Endothelial cell of umbilical vein (primary cell): Measurements from ENCODE around the gene RAB5IF. TPM values are rescaled to one million over a fixed set of nuclear protein-coding genes. Genes with fewer than 3 reads are reported as not detected.

Source experiments
- BruUV-seq: library from RNA; stranded (reverse); fragments of 400-500 nt; replicated peaks from 2 replicates; lab custom pipeline; 2021; lab: Mats Ljungman, UMichigan
- CTCF ChIA-PET: fragments of 300-600, 350-600 bp; sonication (Branson Sonifier 250); formaldehyde crosslinking; loops from one replicate; lab custom pipeline; 2021; ENCODE audit warnings: antibody characterized with exemption, inconsistent platforms; lab: Charles Lee
- POLR2A ChIA-PET: fragments of 300-600, 350-600 bp; sonication (Branson Sonifier 250); formaldehyde crosslinking; loops from one replicate; lab custom pipeline; 2021; ENCODE audit warnings: antibody characterized with exemption, inconsistent platforms; lab: Charles Lee
- DNase-seq: peaks from one replicate; pipeline ENCODE4 v3.0.0-alpha.2; 2011; ENCODE audit warnings: low read depth, low spot score
- FAIRE-seq: peaks from 2 replicates; lab custom pipeline; 2011; peaks lifted over from hg19 to GRCh38; lab: Jason Lieb, UNC
- H2AFZ ChIP-seq: 2 replicates; pipeline ENCODE4 v1.6.0; 2012; ENCODE audit warnings: low read depth, low read length, control low read depth, inconsistent platforms
- H3K27ac ChIP-seq: 2 replicates; pipeline ENCODE4 v1.5.1; 2011; ENCODE audit warnings: low read depth, mild to moderate bottlenecking, control low read depth, low read length, moderate library complexity; ENCODE audit not compliant: insufficient read depth
- H3K27me3 ChIP-seq, 2 experiments: 2 replicates each; pipeline versions ENCODE4 v1.6.0 to v1.6.1; 2011; ENCODE audit warnings: low read length in 2 of 2, mixed read lengths in 1 of 2; ENCODE audit not compliant: control insufficient read depth in 2 of 2, insufficient read depth in 2 of 2
- H3K36me3 ChIP-seq, 2 experiments: 2 replicates in 1 of 2; 3 replicates in 1 of 2; pipeline ENCODE4 v1.5.1; 2011; ENCODE audit warnings: low read length in 2 of 2, mild to moderate bottlenecking in 1 of 2, moderate library complexity in 1 of 2; ENCODE audit not compliant: control insufficient read depth in 2 of 2, insufficient read depth in 2 of 2; ENCODE audit errors: extremely low read depth in 1 of 2
- H3K4me1 ChIP-seq: 3 replicates; pipeline ENCODE4 v1.5.1; 2011; ENCODE audit warnings: mild to moderate bottlenecking, low read length; ENCODE audit not compliant: control insufficient read depth, insufficient read depth; ENCODE audit errors: extremely low read depth
- H3K4me2 ChIP-seq: 2 replicates; pipeline ENCODE4 v1.6.1; 2011; ENCODE audit warnings: low read length, control low read depth, mixed read lengths; ENCODE audit not compliant: insufficient read depth
- H3K4me3 ChIP-seq, 3 experiments: fragments of 200-600 bp in 1 of 3; sonication (generic), shearing (Covaris generic) in 1 of 3; replicated peaks in 1 of 3; 2 replicates each; pipeline ENCODE4 v1.5.1; 2011 to 2016; ENCODE audit warnings: control low read depth in 3 of 3, low read length in 3 of 3, mild to moderate bottlenecking in 2 of 3, inconsistent platforms in 1 of 3, low read depth in 1 of 3, moderate library complexity in 1 of 3; ENCODE audit not compliant: insufficient read depth in 1 of 3
- H3K79me2 ChIP-seq: 2 replicates; pipeline ENCODE4 v1.6.0; 2012; ENCODE audit warnings: low read length, inconsistent platforms; ENCODE audit not compliant: control insufficient read depth, insufficient read depth
- H3K9ac ChIP-seq: replicated peaks from 2 replicates; pipeline ENCODE3; 2011; ENCODE audit warnings: low read length, control low read depth; ENCODE audit not compliant: insufficient read depth; ENCODE audit errors: extremely low read depth
- H3K9me1 ChIP-seq: replicated peaks from 3 replicates; pipeline ENCODE4 v1.6.0; 2011; ENCODE audit warnings: mild to moderate bottlenecking, low read length; ENCODE audit not compliant: control insufficient read depth, insufficient read depth; ENCODE audit errors: extremely low read depth
- H3K9me3 ChIP-seq: replicated peaks from 2 replicates; pipeline ENCODE4 v1.5.1; 2012; ENCODE audit warnings: low read length, inconsistent platforms; ENCODE audit not compliant: control insufficient read depth, insufficient read depth
- H4K20me1 ChIP-seq: replicated peaks from 2 replicates; pipeline ENCODE3; 2011; ENCODE audit warnings: mild to moderate bottlenecking, low read length; ENCODE audit not compliant: control insufficient read depth, insufficient read depth; ENCODE audit errors: extremely low read depth
- EZH2 ChIP-seq: IDR thresholded peaks from 2 replicates; pipeline ENCODE4 v1.6.1; 2012; ENCODE audit warnings: borderline replicate concordance, low read depth, mild to moderate bottlenecking, moderate library complexity, low read length, inconsistent platforms; ENCODE audit not compliant: severe bottlenecking
- FOS ChIP-seq: IDR thresholded peaks from 2 replicates; pipeline ENCODE4 v1.6.1; 2011; ENCODE audit warnings: mild to moderate bottlenecking, low read length, moderate library complexity, borderline replicate concordance; ENCODE audit not compliant: insufficient read depth
- GATA2 ChIP-seq: IDR thresholded peaks from 2 replicates; pipeline ENCODE4 v1.7.0; 2011; ENCODE audit warnings: low read depth, mild to moderate bottlenecking, moderate library complexity, mixed read lengths, low read length; ENCODE audit not compliant: insufficient read length, insufficient read depth
- JUN ChIP-seq: IDR thresholded peaks from 2 replicates; pipeline ENCODE4 v1.6.1; 2011; ENCODE audit warnings: borderline replicate concordance, low read depth; ENCODE audit not compliant: insufficient read length, insufficient read depth
- MYC ChIP-seq: IDR thresholded peaks from one replicate; pipeline ENCODE4 v1.6.1; 2011; ENCODE audit warnings: mild to moderate bottlenecking, low read depth, low read length
- POLR2A ChIP-seq: IDR thresholded peaks from 2 replicates; pipeline ENCODE4 v1.6.1; 2012; ENCODE audit warnings: low read depth, mild to moderate bottlenecking, control low read depth, low read length
- POLR2AphosphoS5 ChIP-seq: IDR thresholded peaks from 2 replicates; pipeline ENCODE4 v1.6.1; 2012; ENCODE audit warnings: low read depth, mild to moderate bottlenecking, control low read depth, low read length, moderate library complexity; ENCODE audit not compliant: insufficient read depth
- dilution Hi-C: fragments of 300-500 bp; cut with MboI; formaldehyde crosslinking; loops from one replicate; pipeline ENCODE4 v1.15.0; 2019; ENCODE audit warnings: low sequenced_read_pairs; ENCODE audit not compliant: extremely low pct_ligation_motif_present
- intact Hi-C: fragments of 100-400 bp; cut with micrococcal nuclease; formaldehyde crosslinking; loops from one replicate; pipeline ENCODE4 v1.10.0; 2022
- polyA plus RNA-seq, 4 experiments: library from polyadenylated mRNA; depleted of rRNA in 3 of 4; stranded (reverse) in 3 of 4; unstranded in 1 of 4; fragments of >200 nt; gene quantifications; 2 replicates each; pipeline versions ENCODE4 v1.2.1 to v1.2.3, GENCODE V29; 2011 to 2012; ENCODE audit warnings: missing spikeins in 1 of 4
- total RNA-seq: library from RNA; stranded (reverse); gene quantifications from 2 replicates; pipeline ENCODE4 v1.2.3, GENCODE V29; 2021
- TF ChIP-seq, protein P1 (sequence below): IDR thresholded peaks from 2 replicates; pipeline ENCODE4 v1.6.1; 2011; ENCODE audit not compliant: insufficient read depth, insufficient read length
- TF ChIP-seq, protein P2 (sequence below), 2 donors: IDR thresholded peaks; 1 replicate in 1 of 2; 2 replicates in 1 of 2; pipeline ENCODE4 v1.5.1; 2011; ENCODE audit warnings: low read length in 2 of 2, mild to moderate bottlenecking in 2 of 2, moderate library complexity in 2 of 2, control low read depth in 1 of 2, inconsistent platforms in 1 of 2, low read depth in 1 of 2; ENCODE audit not compliant: insufficient read depth in 1 of 2; ENCODE audit errors: extremely low read depth in 1 of 2

RAB5IF gene
- total and polyA plus RNA-seq, 2 donors (not counting 3 experiments of a cell fraction or from before 2014, with no cell fraction given), result 113 to 162 TPM

DNA sequence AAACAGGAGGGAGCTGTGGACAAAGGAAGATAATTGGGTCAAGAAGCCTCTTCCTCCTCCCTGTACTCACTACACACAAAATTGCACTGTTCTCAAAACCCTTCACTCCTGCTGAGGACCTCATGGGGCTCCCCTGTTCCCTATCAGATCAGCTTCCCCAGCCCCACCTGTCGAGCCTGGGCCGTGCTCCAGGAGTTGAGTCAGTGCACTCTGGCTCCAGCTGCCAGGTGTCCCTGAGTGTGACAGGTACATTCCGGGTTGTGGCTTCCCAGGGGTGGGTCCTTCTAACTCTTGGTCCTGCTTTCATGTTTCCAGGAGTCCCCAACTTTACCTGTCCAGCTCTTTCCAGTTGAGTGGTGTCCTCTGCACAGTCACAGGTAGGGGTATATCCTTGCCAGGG lies 8.4 kb downstream of the RAB5IF start:
- H2AFZ ChIP-seq, result no peak overlapping the region
- H3K4me3 ChIP-seq, result no peak overlapping the region
- peaks cover 10 to 32% of the 10 kb centered on the region in 2 experiments for H3K36me3 ChIP-seq
- intact Hi-C loops (loop anchor here (2.0 kb wide), 1 partner anchor 249 kb away; a partner anchor contains a TSS), dilution Hi-C loops (no loop called here)
- no peaks in the 10 kb centered on the region for H3K79me2 ChIP-seq
- POLR2A ChIA-PET, result no interaction called here
- no peaks in the 10 kb centered on the region for H3K9me3 ChIP-seq
- BruUV-seq, result no TSS peak
- no peaks in the 10 kb centered on the region for H3K4me1 ChIP-seq
- FAIRE-seq (no peak), DNase-seq (no peak)
- CTCF ChIA-PET, result interaction anchor here (0.9 to 4.6 kb wide), 5 partner anchors 8 to 274 kb away, joined by 3 to 30 read pairs (median 4); partner anchors contain the start of genes DSN1 and RAB5IF
- TF ChIP-seq POLR2AphosphoS5, result no peak
- no peak for TF ChIP-seq JUN
- TF ChIP-seq FOS, result no peak
- no peak for TF ChIP-seq EZH2
- no peak for TF ChIP-seq POLR2A
- no peak for TF ChIP-seq GATA2
- TF ChIP-seq, protein P1, sequence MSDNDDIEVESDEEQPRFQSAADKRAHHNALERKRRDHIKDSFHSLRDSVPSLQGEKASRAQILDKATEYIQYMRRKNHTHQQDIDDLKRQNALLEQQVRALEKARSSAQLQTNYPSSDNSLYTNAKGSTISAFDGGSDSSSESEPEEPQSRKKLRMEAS, result no peak
- TF ChIP-seq, protein P2, sequence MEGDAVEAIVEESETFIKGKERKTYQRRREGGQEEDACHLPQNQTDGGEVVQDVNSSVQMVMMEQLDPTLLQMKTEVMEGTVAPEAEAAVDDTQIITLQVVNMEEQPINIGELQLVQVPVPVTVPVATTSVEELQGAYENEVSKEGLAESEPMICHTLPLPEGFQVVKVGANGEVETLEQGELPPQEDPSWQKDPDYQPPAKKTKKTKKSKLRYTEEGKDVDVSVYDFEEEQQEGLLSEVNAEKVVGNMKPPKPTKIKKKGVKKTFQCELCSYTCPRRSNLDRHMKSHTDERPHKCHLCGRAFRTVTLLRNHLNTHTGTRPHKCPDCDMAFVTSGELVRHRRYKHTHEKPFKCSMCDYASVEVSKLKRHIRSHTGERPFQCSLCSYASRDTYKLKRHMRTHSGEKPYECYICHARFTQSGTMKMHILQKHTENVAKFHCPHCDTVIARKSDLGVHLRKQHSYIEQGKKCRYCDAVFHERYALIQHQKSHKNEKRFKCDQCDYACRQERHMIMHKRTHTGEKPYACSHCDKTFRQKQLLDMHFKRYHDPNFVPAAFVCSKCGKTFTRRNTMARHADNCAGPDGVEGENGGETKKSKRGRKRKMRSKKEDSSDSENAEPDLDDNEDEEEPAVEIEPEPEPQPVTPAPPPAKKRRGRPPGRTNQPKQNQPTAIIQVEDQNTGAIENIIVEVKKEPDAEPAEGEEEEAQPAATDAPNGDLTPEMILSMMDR (IDR thresholded peaks at IDR 0.05; ENCODE audit: extremely low read depth in 1 of 2, insufficient read depth in 1 of 2, low read depth in 1 of 2, low read length in 2 of 2), result no peak
- TF ChIP-seq MYC, result no peak
- no peak overlapping the region for H3K9ac ChIP-seq
- H3K4me2 ChIP-seq, result no peak overlapping the region
- H3K27me3 ChIP-seq, result no peaks in the 10 kb centered on the region
- no peaks in the 10 kb centered on the region for H3K9me1 ChIP-seq
- no peak overlapping the region for H3K27ac ChIP-seq
- no peaks in the 10 kb centered on the region for H4K20me1 ChIP-seq
